DND-41 (cell line): ENCODE data around the gene GRPEL1.

Source experiments
- EZH2 ChIP-seq: IDR thresholded peaks from 3 replicates; pipeline ENCODE4 v1.6.1; 2012; ENCODE audit warnings: borderline replicate concordance, low read depth, mild to moderate bottlenecking, moderate library complexity, low read length, inconsistent platforms; ENCODE audit not compliant: severe bottlenecking
- TF ChIP-seq, protein P1 (sequence below): IDR thresholded peaks from 2 replicates; pipeline ENCODE4 v1.5.1; 2012; ENCODE audit warnings: borderline replicate concordance, low read length, moderate library complexity, mild to moderate bottlenecking; ENCODE audit not compliant: poor library complexity, severe bottlenecking; ENCODE audit errors: extremely low read depth

GRCh38 chr4:7020290-7020689, 47.6 kb downstream of the GRPEL1 start:
- TF ChIP-seq, protein P1, sequence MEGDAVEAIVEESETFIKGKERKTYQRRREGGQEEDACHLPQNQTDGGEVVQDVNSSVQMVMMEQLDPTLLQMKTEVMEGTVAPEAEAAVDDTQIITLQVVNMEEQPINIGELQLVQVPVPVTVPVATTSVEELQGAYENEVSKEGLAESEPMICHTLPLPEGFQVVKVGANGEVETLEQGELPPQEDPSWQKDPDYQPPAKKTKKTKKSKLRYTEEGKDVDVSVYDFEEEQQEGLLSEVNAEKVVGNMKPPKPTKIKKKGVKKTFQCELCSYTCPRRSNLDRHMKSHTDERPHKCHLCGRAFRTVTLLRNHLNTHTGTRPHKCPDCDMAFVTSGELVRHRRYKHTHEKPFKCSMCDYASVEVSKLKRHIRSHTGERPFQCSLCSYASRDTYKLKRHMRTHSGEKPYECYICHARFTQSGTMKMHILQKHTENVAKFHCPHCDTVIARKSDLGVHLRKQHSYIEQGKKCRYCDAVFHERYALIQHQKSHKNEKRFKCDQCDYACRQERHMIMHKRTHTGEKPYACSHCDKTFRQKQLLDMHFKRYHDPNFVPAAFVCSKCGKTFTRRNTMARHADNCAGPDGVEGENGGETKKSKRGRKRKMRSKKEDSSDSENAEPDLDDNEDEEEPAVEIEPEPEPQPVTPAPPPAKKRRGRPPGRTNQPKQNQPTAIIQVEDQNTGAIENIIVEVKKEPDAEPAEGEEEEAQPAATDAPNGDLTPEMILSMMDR, result no peak
- TF ChIP-seq EZH2, result no peak
